NCI-H2196 (cell line): ENCODE results near the gene FIS1.
"Not testable (repeated sequence)": the region's sequence is repeated elsewhere in the genome, so short reads cannot be mapped to it uniquely, and the experiment has no call there.

Experiments used
- DNase-seq: peaks from one replicate; lab custom pipeline; 2025; ENCODE audit not compliant: unreplicated experiment; lab: John Stamatoyannopoulos, UW

Gene FIS1

GRCh38 chr7:101205901-101206664 lies 38.8 kb downstream of the FIS1 start:
- no peak for DNase-seq

GRCh38 chr7:101203740-101204738 lies 40.8 kb downstream of the FIS1 start:
- not testable (repeated sequence) for DNase-seq

- DNase-seq, result no peak
Measured at GRCh38 chr7:101202603-101202918, 42.3 kb downstream of the FIS1 start.

GRCh38 chr7:101201695-101202602 lies 42.9 kb downstream of the FIS1 start:
- no peak for DNase-seq

- DNase-seq, result no peak
Measured at GRCh38 chr7:101200862-101201599, 43.9 kb downstream of the FIS1 start, which contains the start of gene MOGAT3. Gene MOGAT3, minus strand, starts transcription at chr7:101201036. Its CDS starts 182 bp downstream, at chr7:101200854.

GRCh38 chr7:101200504-101200861 lies 44.4 kb downstream of the FIS1 start:
- no peak for DNase-seq

- DNase-seq, result not testable (repeated sequence)
Measured at GRCh38 chr7:101199522-101199921, 45.4 kb downstream of the FIS1 start.

GRCh38 chr7:101198476-101198875 lies 46.4 kb downstream of the FIS1 start:
- no peak for DNase-seq

- no peak for DNase-seq
Measured at GRCh38 chr7:101197991-101198390, 46.9 kb downstream of the FIS1 start.

GRCh38 chr7:101195884-101196283 lies 49.0 kb downstream of the FIS1 start:
- no peak for DNase-seq
